ENCODE results near the gene RUNX3.
"Not testable (repeated sequence)": the region's sequence is repeated elsewhere in the genome, so short reads cannot be mapped to it uniquely, and the experiment has no call there.

The RUNX3 gene

DNA sequence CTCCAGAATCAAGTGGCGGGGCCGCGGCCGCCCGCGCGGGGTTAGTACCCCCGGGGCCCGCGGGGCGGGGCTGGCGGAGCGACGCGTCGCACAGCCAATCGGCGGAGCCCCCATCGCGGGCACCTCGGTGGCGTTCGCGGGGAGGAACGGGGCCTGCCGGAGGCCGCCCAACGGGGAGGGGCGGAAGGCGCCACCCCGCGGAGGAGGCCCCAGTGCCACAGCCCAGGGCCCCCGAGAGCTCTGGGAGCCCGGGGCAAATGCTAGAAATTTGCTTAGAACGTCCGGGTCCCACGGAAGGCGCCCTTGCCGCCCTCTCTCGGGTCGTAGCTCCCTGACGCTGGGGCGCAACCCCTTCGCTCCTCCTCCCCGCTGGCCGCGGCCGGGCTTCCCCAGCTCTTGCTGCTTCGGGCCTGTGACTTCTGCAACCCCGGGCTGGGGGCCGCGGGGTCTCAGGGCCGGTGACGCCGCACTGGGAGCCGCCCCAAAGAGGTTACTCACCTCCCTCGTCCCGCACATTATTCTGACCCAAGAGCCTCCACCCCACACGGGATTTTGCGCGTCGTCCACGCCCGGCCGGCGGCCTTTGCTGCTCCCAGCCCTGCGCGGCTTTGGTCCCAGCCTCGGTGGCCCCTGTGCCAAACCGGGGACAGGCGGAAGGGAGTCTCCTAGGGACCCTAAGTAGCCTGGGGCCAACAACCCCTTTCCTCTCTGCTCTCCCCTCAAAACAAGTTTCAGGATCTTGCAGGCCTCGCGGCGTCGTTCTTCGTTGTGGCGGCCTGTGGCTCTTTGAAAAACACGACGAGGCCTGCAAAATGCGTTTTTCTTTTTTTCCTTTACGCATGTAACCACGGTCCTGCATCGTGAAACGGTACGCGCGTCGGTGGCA is at the start of gene RUNX3:
TSS of gene RUNX3 (minus strand) at position 17 of the 886 bp plus-strand sequence. CDS start 408 bp downstream, outside the sequence.
- H3K4me3 ChIP-seq (ENCODE audit: low read depth, low read length) = peak within 1 kb of the TSS; percentile 5
- in situ Hi-C loops (cut with HindIII; ENCODE audit: low sequenced_read_pairs) = loop anchor here (25.0 kb wide), 1 partner anchor 282 kb away; no protein-coding TSS in a partner anchor
- DNase-seq (ENCODE audit: low read depth, low spot score) = no peak
- TF ChIP-seq, protein P1, sequence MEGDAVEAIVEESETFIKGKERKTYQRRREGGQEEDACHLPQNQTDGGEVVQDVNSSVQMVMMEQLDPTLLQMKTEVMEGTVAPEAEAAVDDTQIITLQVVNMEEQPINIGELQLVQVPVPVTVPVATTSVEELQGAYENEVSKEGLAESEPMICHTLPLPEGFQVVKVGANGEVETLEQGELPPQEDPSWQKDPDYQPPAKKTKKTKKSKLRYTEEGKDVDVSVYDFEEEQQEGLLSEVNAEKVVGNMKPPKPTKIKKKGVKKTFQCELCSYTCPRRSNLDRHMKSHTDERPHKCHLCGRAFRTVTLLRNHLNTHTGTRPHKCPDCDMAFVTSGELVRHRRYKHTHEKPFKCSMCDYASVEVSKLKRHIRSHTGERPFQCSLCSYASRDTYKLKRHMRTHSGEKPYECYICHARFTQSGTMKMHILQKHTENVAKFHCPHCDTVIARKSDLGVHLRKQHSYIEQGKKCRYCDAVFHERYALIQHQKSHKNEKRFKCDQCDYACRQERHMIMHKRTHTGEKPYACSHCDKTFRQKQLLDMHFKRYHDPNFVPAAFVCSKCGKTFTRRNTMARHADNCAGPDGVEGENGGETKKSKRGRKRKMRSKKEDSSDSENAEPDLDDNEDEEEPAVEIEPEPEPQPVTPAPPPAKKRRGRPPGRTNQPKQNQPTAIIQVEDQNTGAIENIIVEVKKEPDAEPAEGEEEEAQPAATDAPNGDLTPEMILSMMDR (IDR thresholded peaks at IDR 0.05; ENCODE audit: low read depth, low read length) = no peak

DNA sequence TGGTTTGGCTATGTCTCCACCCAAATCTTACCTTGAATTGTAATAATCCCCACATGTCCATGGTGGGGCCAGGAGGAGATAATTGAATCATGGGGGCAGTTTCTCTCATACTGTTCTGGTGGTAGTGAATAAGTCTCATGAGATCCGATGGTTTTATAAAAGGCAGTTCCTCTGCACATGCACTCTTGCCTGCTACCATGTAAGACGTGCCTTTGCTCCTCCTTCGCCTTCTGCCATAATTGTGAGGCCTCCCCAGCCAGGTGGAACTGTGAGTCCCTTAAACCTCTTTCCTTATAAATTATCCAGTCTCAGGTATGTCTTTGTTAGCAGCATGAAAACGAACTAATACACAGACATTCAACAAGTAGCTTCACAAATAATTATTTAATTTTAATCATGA is 49.2 kb upstream of the RUNX3 start:
- not testable (repeated sequence) for H3K4me3 ChIP-seq (ENCODE audit: low read depth, low read length); DNase-seq (ENCODE audit: low read depth, low spot score)

DNA sequence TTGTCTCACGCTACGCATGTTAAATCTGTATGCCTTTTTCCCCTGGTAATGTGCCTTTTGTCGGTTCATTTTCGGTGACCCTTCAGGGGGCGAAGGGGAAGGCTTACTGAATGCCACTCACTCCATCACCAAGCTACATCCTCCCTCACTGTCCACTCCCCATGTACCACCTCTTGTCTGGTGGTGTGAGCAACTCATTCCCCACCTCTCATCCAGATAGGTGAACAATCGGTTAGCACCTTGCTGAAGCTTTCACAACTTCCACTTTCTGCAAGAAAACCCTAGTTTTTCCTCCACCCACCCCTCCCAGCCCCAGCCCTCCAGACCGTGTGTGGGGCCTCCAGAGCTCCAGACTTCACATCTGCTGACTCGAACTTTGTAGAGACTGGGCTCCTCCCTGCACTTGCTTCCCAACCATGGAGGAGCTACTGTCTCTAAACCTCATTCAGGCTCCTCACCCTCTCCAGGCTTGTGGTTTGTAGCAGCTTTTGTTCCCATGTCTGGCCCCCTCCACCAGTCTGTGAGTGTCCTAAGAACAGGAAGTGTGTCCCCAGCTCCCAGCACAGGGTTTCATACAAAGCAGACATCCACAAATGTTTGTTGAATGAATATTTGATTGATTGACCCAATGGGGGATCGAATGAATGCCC is 48.4 kb upstream of the RUNX3 start:
- no peak for DNase-seq (ENCODE audit: low read depth, low spot score)
- H3K4me3 ChIP-seq (ENCODE audit: low read depth, low read length) = no peak overlapping the region
- TF ChIP-seq, protein P1 (IDR thresholded peaks at IDR 0.05; ENCODE audit: low read depth, low read length) = no peak
- in situ Hi-C loops (cut with HindIII; ENCODE audit: low sequenced_read_pairs) = no loop called here

More for the DNA sequence above, 49.2 kb upstream of the RUNX3 start:
- in situ Hi-C loops (cut with HindIII; ENCODE audit: low sequenced_read_pairs) = not testable (repeated sequence)

GRCh38 chr1:24975391-24975790 is 45.3 kb upstream of the RUNX3 start:
- DNase-seq (ENCODE audit: low read depth, low spot score) = no peak
- in situ Hi-C loops (cut with HindIII; ENCODE audit: low sequenced_read_pairs) = no loop called here
- TF ChIP-seq, protein P1 (IDR thresholded peaks at IDR 0.05; ENCODE audit: low read depth, low read length) = no peak

DNA sequence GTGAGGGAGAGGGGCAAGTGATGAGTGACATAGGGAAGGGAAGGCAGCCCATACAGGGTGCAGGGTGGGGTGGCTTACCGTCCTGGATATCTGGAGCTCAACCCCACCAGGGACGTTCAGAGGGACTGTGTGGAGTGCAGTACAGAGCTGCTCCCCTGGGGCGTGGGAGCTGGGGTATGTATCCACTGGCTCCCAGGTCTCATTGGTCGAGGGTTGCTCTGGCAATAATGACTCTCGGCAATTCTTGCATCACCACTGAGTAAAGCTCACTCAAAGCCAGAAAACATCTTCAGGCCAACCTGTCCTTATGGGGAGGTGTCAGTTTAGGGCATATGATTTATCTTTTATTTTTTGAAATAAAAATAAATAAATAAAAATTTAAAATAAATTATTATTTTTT is 43.2 kb upstream of the RUNX3 start:
- no peak for DNase-seq (ENCODE audit: low read depth, low spot score)
- in situ Hi-C loops (cut with HindIII; ENCODE audit: low sequenced_read_pairs) = no loop called here
- TF ChIP-seq, protein P1 (IDR thresholded peaks at IDR 0.05; ENCODE audit: low read depth, low read length) = no peak
- H3K4me3 ChIP-seq (ENCODE audit: low read depth, low read length) = no peak overlapping the region

More at GRCh38 chr1:24975391-24975790, 45.3 kb upstream of the RUNX3 start:
- no peak overlapping the region for H3K4me3 ChIP-seq (ENCODE audit: low read depth, low read length)

DNA sequence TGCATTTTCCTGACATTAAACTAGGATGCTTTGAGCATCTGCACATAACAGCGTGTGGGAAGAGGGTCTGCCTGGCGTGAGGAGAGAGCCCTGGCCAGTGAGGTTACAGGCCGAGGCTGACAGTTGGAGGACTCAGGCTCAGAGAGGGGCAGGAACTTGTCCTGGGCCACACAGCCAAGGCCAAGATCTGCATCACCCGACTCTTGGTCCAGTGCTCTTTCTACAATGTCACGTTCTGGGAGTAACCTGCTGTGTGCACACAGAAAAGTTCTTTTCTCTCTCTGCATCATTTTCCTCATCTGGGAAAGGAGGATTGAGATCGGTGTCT is 42.8 kb upstream of the RUNX3 start:
- TF ChIP-seq, protein P1 (IDR thresholded peaks at IDR 0.05; ENCODE audit: low read depth, low read length) = no peak
- no peak for DNase-seq (ENCODE audit: low read depth, low spot score)
- in situ Hi-C loops (cut with HindIII; ENCODE audit: low sequenced_read_pairs) = no loop called here
- no peak overlapping the region for H3K4me3 ChIP-seq (ENCODE audit: low read depth, low read length)
